Fibroblast of skin of abdomen (primary cell): ENCODE measurements around the gene C2. TPM values are rescaled to one million over a fixed set of nuclear protein-coding genes. Genes with fewer than 3 reads are reported as not detected.

Experiments used
- DNase-seq: peaks from one replicate; pipeline ENCODE4 v3.0.0-alpha.2; 2013
- polyA plus RNA-seq, 2 experiments: library from polyadenylated mRNA; unstranded; fragments of 120-200 nt; gene quantifications; one replicate each; pipeline ENCODE4 v1.2.1, GENCODE V29; 2013; ENCODE audit not compliant: insufficient read length in 2 of 2

C2 gene
- polyA plus RNA-seq (2013, experiment 1 of 2; ENCODE audit: insufficient read length) = 1.1 TPM
- polyA plus RNA-seq (2013, experiment 2 of 2; ENCODE audit: insufficient read length) = 0.66 TPM

DNA sequence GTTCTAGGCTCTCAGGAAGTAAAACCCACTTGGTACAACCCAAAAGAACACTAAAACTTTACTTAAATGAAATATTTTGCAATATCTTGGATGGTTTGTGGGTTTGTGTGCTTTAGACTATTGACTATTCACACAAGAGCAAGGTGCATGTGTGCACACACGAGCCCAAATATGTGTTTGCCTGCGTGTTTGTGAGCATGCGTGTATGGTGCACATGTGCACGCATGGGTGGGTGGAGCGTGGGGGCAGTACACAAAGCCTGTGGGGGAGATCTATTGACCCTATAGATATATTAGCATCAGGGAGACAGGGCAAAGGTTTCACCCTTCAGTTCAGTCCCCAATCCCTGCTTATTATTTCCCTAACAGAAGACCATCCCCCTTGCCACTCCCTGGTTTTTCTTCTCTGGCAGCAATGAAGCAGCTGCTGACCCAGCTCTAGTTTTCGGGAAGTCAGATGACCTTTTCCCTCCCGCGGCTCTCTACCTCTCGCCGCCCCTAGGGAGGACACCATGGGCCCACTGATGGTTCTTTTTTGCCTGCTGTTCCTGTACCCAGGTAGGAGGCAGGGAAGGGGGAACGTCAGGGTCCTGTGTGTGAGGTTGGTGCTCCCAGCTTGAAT, at the start of gene C2:
C2 (plus strand) TSS at position 476 of the 621 bp plus-strand sequence; CDS start at position 512, 36 bp downstream.
- DNase-seq = no peak

DNA sequence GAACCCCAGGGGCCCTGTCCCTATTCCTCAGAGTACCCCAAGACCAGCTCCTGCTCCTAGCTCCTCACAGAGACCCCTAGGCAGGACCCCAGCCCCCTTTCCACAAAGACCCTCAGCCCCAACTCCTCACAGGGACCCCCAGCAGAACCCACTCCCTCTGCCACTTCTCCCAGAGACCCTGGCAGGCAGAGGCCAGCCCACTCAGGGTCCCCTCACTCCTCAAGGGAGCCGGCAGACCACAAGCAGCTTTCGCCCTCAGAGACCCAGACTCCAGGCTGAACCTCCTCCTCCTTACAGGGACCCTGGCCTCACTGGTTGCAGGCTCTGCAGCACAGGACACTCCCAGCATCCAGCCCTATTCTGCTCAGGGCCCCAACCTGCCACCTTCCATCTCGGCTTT, 49.3 kb upstream of the C2 start:
- no peak for DNase-seq

DNA sequence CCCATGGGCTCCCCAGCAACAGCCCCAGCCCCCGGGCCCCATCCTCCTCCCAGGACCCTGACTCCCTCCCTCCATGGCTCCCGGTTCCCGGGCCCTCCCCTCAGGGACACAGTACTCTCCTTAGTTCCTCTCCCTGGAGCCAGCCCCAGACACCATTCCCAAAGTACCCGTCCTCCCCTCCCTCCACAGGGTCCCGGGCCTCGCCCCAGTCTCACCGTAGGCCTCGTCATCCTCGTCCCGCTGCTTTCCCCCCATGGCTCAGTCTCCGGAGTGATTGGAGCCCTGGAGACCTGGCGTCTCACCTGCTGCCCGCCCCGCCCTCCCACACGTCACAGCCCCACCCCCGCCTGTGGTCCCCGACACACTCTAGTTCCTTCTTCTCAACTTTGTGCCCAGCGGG, 48.8 kb upstream of the C2 start, which contains the start of gene SLC44A4:
SLC44A4 (minus strand) TSS at position 272 of the 400 bp plus-strand sequence; CDS start at position 255, 17 bp downstream.
- DNase-seq = no peak

DNA sequence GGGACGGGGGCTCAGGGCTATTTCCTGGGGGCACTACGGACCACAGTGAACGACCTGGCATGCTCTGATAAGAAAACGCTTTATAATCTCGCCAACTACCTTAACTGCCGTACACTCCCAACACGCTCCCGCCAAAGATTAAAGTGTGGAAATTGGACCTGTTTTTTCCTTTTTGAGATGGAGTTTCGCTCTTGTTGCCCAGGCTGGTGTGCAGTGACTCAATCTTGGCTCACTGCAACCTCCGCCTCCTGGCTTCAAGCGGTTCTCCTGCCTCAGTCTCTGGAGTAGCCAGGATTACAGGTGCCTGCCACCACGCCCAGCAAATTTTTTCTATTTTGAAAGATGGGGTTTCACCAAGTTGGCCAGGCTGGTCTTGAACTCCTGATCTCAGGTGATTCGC, 48.4 kb upstream of the C2 start:
- DNase-seq = no peak

DNA sequence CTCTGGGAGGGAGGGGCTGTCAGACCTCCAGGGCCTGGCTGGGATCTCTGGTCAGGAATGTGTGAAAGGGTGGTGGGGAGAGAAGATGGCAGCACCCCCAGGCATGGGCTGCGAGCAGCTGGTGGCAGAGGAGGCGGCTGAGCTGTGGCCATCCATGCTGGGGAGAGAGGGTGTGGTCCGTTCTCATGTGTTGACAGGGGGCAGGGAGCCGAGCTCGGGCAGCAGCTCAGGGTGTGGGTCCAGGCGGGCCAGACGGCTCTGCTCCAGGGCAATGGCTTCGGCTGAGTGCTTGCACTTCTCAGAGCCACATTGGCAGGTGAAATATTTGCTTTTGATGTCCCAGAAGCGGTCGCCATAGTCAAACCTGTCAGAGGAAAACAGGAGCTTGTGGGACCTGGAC, 47.6 kb upstream of the C2 start:
- DNase-seq = no peak

DNA sequence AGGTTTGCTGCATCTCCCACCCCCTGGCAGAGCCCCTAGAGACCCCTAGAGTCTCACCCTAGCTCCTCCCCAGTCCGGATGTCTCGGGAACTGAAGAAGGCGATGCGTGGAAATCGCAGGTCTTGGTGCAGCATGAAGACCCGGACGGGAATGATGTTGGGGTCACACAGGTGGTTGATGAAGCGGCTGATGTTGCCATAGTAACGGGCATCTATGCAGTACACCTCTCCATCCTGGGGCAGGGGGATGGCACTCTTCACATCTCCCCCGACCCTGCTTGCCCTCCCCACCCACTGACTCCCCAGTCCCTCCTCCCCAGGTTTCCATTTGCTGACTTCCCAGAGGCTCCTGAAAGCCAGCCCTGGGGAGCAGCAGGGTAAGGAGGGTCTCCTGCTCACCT, 46.9 kb upstream of the C2 start:
- DNase-seq = no peak

DNA sequence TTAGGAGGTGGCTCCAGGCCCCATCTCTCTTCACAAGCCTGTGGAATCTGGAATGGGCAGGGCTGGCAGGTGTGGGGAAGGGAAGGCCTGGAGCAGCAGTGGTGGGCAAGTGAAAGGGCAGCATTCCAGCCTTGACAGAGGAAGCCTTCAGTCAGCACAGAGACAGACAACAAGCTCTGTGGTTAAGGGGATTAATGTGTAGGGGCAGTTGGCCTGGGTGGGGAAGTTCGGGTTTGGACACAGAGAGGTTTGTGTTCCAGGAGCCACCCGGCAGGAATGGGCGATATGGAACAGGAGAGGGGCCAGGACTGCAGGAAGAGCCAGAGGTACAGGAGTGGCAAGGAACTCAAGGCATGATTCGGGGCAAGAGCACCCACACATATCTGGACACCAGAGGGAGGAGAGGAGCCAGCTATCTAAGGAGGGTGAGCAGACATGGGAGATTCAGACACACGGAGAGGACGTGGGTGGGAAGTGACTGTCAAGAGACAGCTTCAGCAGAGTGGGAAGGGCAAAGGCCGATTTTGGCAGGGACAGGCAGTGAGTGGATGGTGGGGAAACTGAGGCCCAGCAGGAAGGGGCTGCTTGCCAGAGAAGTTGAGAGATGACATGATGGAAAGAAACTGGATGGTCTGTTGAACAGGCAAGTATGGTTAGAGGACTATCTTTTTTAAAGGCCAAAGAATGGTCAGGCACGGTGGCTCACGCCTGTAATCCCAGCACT, 46.2 kb upstream of the C2 start:
- DNase-seq = no peak

DNA sequence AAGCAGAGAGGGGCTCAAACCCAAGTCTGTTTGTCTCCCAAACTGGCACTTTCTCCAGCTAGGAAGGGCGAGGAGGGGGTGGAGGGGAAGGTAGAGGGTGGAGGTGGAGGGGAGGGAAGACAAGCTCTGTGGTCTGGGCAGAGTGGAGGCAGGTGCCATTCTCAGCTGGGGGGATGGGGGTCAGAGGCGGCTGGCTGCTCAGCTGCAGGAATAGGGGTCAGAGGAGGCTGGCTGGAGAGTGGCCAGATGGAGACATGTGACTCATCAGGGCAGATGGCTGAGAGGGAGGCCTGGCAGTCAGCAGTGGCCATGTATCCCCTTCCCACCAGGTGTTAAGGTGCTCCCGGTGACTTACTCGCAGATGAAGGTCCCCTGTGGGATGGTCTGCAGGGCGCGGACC, 45.2 kb upstream of the C2 start:
- DNase-seq = no peak

DNA sequence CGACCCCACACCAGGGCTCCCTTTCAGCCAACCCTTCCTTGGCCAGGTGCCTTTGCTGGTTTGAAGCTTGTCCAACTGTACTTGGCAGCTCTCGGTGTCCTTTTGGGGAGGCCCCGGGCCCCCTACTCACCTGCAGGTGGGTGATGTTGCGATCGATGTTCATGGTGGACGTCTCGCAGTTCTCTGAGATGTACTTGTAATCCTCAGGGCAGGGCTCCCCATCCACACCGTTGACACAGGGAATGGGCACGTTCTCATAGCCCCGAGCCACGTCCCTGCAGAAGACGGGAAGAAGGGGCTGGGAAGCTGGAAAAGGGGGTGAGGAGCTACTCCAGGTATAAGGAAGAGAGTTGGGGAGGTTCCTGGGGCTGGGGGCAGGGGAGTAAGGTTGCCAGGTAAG, 43.8 kb upstream of the C2 start:
- no peak for DNase-seq

DNA sequence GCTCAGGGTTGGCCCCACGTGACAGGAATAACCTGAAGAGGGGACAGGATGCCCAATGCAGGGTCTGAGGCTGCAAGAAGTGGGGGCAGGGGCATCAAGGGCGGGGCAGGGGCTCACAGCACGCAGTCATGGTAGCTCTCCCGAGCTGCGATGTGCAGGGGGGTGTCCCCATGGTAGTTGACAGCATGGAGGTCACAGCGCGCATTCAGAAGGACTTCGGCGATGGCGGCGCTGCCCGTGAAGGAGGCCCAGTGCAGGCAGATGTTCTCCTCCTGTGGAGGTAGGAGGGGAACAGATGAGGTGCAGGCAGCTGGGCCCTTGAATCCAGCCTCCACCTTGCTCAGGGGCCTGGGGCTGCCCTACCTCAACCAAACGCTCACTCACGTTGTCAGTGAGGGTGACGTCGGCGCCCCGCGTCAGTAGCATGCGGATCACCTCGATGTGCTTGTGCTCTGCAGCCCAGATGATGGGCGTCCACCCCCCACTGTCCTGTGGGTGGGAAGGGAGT, 42.9 kb upstream of the C2 start:
- no peak for DNase-seq

DNA sequence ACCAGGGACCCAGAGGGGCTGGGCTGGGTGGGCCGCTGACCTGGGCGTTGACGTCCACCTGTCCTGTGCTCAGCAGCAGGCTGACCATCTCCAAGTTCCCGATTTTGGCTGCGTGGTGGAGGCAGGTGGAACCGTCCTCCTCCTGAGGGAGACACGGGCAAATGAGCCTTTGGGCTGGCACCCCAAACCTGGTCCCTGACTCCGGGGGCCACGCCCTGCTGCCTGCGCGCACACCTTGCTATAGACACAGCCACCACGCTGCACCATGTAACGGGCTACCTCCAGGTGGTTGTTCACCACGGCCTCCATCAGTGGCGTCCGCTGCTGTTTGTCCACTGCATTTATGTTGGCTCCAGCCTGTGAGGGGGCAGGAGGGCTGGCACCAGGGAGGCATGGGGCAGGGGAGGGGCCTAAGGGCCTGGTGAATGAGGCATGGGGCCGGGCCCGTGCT, 41.0 kb upstream of the C2 start:
- DNase-seq = no peak

DNA sequence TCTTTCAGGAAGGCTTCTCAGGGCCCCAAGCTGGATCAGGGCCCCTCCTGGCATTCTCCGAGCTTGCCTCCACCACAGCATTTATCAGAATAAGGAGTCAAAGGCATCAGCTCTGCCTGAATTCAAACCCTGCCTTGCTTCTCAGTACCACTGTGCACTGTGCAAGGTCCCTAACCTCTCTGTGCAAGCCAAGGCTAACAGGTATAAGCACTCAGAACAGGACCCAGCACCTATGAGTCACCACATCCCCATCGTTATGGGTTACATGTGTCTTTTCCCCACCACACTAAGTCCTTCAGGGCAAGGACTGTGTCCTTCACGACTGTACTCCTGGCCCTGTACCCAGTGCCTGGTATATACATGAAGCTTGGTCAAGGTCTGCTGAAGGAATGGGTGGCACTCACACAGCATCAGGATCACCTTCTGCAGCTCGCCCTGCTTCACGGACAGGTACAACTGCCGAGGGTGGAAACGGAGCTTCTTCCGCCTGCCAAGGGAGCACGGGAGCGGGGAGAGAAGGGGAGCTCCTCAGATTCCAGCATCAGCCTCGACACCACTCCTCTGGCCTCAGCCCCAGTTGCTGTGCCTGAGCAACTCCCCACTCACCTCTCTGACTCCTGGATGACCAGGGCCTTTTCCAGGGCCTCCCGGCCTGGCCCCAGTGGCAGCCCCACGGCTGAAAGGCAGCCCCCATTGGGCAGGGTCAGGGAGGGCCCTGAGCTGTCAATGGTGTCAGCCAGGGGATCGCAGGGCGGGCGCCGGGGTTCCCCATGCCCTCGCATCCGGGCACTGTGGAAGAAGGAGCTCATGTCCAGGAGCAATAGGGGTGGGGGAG, 40.1 kb upstream of the C2 start:
- no peak for DNase-seq

DNA sequence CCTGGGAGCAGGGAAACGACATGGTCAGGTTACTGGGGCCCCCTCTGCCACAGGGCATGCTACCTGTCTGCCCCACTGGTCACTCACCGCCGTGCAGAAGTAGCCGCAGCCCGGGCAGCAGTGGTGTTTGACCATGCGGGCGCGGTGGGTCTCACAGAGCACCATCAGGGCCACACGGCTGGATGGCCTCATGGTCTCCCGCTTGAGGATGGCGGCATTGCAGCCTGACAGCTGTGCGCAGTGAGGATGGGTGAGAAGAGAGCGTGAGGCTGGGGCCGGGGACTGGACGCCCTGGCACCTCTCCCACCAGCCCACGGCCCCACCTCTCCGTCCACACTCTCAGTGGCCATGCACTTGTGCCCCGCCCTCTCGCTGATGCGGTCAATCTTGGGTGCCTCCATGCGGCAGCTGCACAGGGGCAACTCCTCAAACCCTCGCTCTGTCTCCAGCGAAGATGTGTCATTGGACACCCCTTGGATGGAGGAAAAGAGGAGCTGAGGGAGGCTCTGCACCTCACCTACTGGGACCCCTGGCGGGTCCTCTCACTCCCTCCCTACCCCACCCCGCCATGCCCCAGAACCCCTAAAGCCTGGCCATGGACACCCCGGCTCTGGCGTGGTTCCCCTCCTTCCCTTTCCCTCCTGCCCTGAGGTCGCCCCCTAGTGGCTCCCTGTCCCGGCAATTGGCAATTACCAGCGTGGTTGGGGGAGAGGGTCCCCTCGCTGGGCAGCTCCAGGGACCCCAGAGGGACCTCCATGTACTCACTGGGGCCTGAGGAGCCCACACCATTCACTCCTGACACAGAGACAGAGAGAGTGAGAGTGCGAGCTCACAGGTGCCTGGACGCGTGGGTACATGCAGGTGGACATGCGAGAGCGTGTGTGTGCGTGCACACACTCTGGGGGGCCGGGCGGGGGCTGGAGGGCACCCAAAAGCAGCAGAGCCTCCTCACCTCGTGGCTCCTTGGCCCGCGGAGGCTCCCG, 39.0 kb upstream of the C2 start:
- no peak for DNase-seq

DNA sequence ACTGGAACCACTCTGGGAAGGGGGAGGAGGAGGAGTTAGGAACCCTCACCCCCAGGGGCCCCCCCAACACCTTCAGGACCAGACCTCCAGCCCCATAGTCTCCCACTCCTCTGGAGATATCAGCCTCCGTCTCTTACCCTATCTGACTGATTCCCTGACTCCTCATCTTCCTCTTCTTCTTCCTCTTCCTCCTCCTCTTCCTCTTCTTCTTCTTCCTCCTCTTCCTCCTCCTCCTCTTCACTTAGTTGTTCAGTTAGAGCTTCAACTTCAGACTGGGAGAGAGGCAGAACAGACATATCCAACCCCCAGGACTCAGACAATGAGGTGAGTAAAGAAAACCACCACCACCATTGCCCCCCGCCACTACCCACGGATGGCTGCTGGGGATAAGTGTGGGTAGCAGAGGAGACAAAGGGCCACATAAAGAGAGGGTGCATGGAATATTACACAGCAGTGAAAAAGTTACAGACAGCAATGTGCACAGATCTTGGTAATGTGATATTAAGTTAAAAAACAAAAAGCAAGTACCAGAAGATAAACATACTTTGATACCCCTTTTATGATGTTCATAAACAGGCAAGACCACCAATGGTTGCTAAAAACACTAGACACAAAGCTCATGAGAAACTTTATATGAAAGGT, 38.1 kb upstream of the C2 start:
- DNase-seq = no peak

DNA sequence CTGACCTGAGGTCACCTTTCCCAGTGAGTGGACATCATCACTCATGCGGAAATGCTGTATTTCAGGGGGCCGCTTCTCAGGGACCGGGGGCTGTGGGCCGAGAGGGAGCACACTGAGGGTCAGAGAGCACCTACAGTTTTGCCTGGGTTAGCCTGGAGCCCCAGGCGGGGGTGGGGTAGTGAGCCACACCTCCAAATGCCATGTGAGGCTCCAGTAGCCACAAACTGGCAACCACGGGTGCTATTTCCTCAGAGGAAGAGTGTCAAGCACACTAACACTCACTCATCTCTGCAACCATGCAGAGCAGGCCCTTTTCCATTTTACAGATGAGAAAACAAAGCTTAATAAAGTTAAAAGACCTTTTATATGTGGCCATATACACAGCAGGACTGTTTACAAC, 34.7 kb upstream of the C2 start:
- no peak for DNase-seq

DNA sequence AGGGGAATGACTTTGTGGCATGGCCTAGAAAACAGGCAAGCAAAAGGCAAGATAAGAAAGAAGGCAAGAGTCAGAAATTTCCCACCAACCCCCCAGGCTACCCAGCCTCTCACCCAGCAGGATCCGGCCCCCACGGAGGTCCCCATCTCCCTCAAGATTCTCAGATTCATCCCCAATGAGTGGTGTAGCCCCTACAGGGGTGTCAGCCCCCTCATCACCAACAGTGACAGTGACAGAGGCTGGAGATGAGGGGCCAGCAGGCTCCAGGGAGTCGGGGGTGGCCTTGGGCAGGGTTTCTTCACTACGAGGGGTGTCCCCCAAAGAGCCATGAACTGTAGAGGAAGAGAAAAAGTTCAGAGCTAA, 31.0 kb upstream of the C2 start:
- DNase-seq = no peak

DNA sequence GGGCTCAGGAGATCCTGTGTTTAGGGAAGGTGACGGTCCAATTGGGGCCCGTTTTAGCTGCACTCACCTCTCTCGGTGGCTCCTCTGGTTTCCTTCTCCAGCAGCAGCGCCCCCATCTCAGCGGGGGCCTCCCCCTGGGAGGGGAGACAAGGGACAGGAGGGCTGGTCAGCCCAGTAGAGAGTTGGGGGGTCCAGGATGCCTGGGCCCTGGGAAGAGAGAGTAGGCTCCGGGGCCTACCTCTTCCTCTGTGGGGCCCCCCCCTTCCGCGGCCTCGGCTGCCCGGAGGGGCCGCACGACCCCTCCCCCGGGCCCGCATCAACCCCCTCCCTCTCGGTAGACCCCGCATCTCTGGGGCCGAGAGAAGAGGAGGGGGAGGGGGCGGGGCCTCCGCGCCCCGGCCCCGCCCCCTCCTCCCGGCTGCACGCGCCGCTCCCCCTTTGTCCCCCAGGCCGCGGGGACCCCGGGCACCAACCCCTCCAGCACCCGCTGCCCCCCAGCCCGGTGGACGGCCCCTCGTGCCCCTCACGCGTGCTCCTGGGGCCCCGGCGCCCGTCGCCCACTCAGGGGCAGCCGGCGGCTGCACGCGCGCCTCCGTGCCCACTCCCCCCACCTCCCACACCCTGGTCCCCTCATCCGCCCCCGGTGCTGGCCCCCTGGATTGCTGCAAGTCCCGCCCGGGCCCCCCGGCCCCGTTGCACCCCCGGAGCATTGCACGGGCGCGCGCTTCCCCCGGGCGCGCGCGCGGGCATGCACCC, 30.5 kb upstream of the C2 start:
- DNase-seq = no peak

DNA sequence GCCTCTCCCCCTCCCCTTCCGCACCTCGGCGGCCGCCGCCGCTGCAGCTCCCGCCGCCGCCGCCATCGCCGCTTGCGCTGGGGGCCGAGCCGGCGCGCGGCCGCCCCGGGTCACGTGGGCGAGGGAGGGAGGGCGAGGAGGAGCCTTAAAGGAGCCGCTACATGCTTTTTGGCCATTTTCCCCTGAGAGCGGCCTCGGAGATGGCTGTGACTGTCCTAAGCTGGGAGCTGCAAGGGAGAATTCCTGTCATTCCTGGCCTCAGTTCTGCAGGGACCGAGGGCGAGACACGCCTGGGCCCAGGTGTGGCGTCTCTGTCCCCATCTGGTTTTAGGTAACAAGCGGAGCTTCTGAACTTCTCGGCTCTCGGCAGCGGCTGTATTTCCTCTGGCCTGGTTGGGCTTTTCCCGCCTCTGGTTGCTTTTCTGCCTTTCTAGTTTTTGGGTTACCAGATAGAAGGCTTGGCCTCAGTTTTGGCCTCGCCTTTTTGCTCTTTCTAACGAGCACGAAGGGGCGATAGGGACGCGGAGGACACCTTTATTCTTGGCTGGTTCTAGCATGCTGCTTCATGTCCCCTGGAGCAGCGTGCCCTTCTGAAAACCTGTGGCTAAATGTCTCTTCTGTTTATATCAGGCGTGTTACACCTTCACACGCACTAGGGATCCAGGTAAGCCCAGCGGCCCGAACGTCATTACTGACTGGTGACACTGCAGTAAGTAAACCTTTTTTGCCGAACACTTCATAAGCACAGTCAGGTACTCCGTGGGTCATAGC, 29.7 kb upstream of the C2 start, which contains the start of gene EHMT2:
EHMT2 (minus strand) TSS at position 87 of the 771 bp plus-strand sequence; CDS start at position 66, 21 bp downstream.
- DNase-seq = peak; percentile 78

DNA sequence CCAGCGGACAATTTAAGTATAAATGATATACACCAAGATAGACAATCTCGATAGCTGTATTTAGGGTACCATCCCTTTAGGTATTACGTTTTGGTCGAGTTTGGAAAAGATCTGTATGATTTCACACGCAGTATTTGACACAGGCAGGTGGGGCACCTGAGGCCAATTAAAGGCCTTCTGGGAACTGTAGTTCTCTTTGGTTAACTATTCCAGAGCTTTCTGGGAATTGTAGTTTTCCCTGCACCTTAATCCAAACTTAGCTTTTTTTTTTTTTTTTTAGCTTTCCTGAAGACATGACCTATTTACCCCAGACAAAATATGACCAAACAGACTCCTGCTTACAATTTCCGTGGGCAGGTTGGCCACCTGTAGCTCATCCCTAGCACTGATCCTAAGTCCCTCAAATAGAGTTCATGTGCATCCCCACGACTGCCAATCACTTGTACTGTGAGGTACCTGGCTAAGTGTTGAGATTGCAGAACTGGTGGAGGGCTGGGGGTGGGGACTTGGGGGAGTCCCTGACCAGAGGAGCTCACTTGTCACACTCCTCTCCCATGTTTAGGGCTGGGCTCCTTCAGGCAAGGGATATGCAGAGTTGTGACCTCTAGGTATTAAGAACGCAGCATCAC, 29.0 kb upstream of the C2 start:
- DNase-seq = peak; percentile 16
